Activated CD8-positive, alpha-beta memory T cell treated with anti-CD3 and anti-CD28 coated beads for 36 hours (primary cell): Measurements from ENCODE around the gene HSPA4. TPM values are rescaled to one million over a fixed set of nuclear protein-coding genes. Genes with fewer than 3 reads are reported as not detected.

ENCODE experiments used
- CTCF ChIA-PET: fragments of 350-600 bp; sonication (Branson Sonifier 250); formaldehyde crosslinking; loops from one replicate; lab custom pipeline; 2021; ENCODE audit warnings: antibody characterized with exemption; lab: Charles Lee
- POLR2A ChIA-PET: fragments of 350-600 bp; sonication (Branson Sonifier 250); formaldehyde crosslinking; loops from one replicate; lab custom pipeline; 2021; ENCODE audit warnings: antibody characterized with exemption; lab: Charles Lee
- total RNA-seq, 2 experiments: library from RNA; stranded (reverse); gene quantifications; one replicate each; pipeline ENCODE4 v1.2.3, GENCODE V29; 2021

HSPA4 gene
- total RNA-seq, 2 experiments from 2014 or later, result 249 to 254 TPM

- POLR2A ChIA-PET, result no interaction called here
- CTCF ChIA-PET, result no interaction called here
Observed at GRCh38 chr5:133047404-133047803, 4.4 kb upstream of the HSPA4 start.

- POLR2A ChIA-PET, result no interaction called here
- CTCF ChIA-PET, result no interaction called here
Observed at GRCh38 chr5:133048993-133049725, 2.7 kb upstream of the HSPA4 start.

- ChIA-PET CTCF (no interaction called here), POLR2A (no interaction called here)
Observed at GRCh38 chr5:133049726-133050048, 2.1 kb upstream of the HSPA4 start.

GRCh38 chr5:133050521-133050920 lies 1.3 kb upstream of the HSPA4 start:
- POLR2A ChIA-PET, result interaction anchor here (0.7 to 2.6 kb wide), 3 partner anchors 26 to 1100 kb away, joined by 3 to 19 read pairs (median 6); partner anchors contain the start of gene AFF4
- CTCF ChIA-PET, result no interaction called here

GRCh38 chr5:133051061-133051541 lies 712 bp upstream of the HSPA4 start:
- POLR2A ChIA-PET, result interaction anchor here (0.6 to 2.6 kb wide), 6 partner anchors 18 to 1100 kb away, joined by 3 to 19 read pairs (median 6); partner anchors contain the start of genes AFF4 and SLC22A4
- CTCF ChIA-PET, result interaction anchor here (0.9 kb wide), 1 partner anchor 26 kb away, joined by 3 read pairs; no protein-coding TSS in a partner anchor

GRCh38 chr5:133052317-133053175 lies 733 bp downstream of the HSPA4 start:
- CTCF ChIA-PET, result no interaction called here
- POLR2A ChIA-PET, result interaction anchor here (0.5 to 2.6 kb wide), 8 partner anchors 9 to 186 kb away, joined by 3 to 19 read pairs (median 5); partner anchors contain the start of genes AFF4, GDF9 and UQCRQ

- CTCF ChIA-PET, result no interaction called here
- POLR2A ChIA-PET, result no interaction called here
Observed at GRCh38 chr5:133053448-133053847, 1.6 kb downstream of the HSPA4 start.

- POLR2A ChIA-PET, result interaction anchor here (0.6 kb wide), 2 partner anchors 30 to 255 kb away, joined by 3 to 4 read pairs; no protein-coding TSS in a partner anchor
- CTCF ChIA-PET, result interaction anchor here (0.6 to 0.9 kb wide), 4 partner anchors 16 to 925 kb away, joined by 3 to 5 read pairs (median 3); no protein-coding TSS in a partner anchor
Observed at GRCh38 chr5:133054697-133055471, 3.1 kb downstream of the HSPA4 start.

GRCh38 chr5:133056891-133057290 lies 5.1 kb downstream of the HSPA4 start:
- POLR2A ChIA-PET, result interaction anchor here (0.6 kb wide), 1 partner anchor 943 kb away, joined by 3 read pairs; no protein-coding TSS in a partner anchor
- CTCF ChIA-PET, result no interaction called here

GRCh38 chr5:133059621-133060020 lies 7.8 kb downstream of the HSPA4 start:
- POLR2A ChIA-PET, result no interaction called here
- CTCF ChIA-PET, result no interaction called here

GRCh38 chr5:133062276-133062675 lies 10.5 kb downstream of the HSPA4 start:
- CTCF ChIA-PET, result no interaction called here
- POLR2A ChIA-PET, result no interaction called here

GRCh38 chr5:133063965-133064364 lies 12.2 kb downstream of the HSPA4 start:
- ChIA-PET POLR2A (no interaction called here), CTCF (no interaction called here)

GRCh38 chr5:133065471-133065870 lies 13.7 kb downstream of the HSPA4 start:
- POLR2A ChIA-PET, result no interaction called here
- CTCF ChIA-PET, result no interaction called here

GRCh38 chr5:133066045-133066444 lies 14.2 kb downstream of the HSPA4 start:
- CTCF ChIA-PET, result no interaction called here
- POLR2A ChIA-PET, result no interaction called here

- POLR2A ChIA-PET, result no interaction called here
- CTCF ChIA-PET, result interaction anchor here (0.7 kb wide), 1 partner anchor 173 kb away, joined by 3 read pairs; no protein-coding TSS in a partner anchor
Observed at GRCh38 chr5:133072021-133072420, 20.2 kb downstream of the HSPA4 start.

- ChIA-PET CTCF (no interaction called here), POLR2A (no interaction called here)
Observed at GRCh38 chr5:133075572-133076536, 24.0 kb downstream of the HSPA4 start.

- CTCF ChIA-PET, result no interaction called here
- POLR2A ChIA-PET, result interaction anchor here (0.7 kb wide), 1 partner anchor 184 kb away, joined by 3 read pairs; no protein-coding TSS in a partner anchor
Observed at GRCh38 chr5:133079048-133079447, 27.2 kb downstream of the HSPA4 start.

- POLR2A ChIA-PET, result no interaction called here
Observed at GRCh38 chr5:133081036-133081435, 29.2 kb downstream of the HSPA4 start.

More at GRCh38 chr5:133081036-133081435, 29.2 kb downstream of the HSPA4 start:
- CTCF ChIA-PET, result interaction anchor here (0.6 kb wide), 1 partner anchor 337 kb away, joined by 4 read pairs; no protein-coding TSS in a partner anchor
